HS-27A (cell line): Measurements from ENCODE around the gene CTDSPL.

Experiments used
- DNase-seq: peaks from one replicate; pipeline ENCODE4 v3.0.0-alpha.2; 2012; ENCODE audit warnings: low read depth, missing footprints

Gene CTDSPL

GRCh38 chr3:37891227-37891626, 29.5 kb downstream of the CTDSPL start:
- no peak for DNase-seq

- DNase-seq: no peak
These were observed 31.4 kb downstream of the CTDSPL start for GRCh38 chr3:37892927-37893600.

- DNase-seq: no peak
These were observed 35.1 kb downstream of the CTDSPL start for GRCh38 chr3:37896827-37897226.

GRCh38 chr3:37897763-37898162, 36.1 kb downstream of the CTDSPL start:
- no peak for DNase-seq

- DNase-seq: no peak
These were observed 36.7 kb downstream of the CTDSPL start for GRCh38 chr3:37898424-37898823.

- DNase-seq: no peak
These were observed 37.5 kb downstream of the CTDSPL start for GRCh38 chr3:37899101-37899707.

- DNase-seq: no peak
These were observed 38.1 kb downstream of the CTDSPL start for GRCh38 chr3:37899711-37900306.

GRCh38 chr3:37901721-37902120, 40.0 kb downstream of the CTDSPL start:
- no peak for DNase-seq

GRCh38 chr3:37902674-37903073, 41.0 kb downstream of the CTDSPL start:
- no peak for DNase-seq

- no peak for DNase-seq
These were observed 41.6 kb downstream of the CTDSPL start for GRCh38 chr3:37903320-37903719.

GRCh38 chr3:37903734-37904133, 42.1 kb downstream of the CTDSPL start:
- no peak for DNase-seq

GRCh38 chr3:37904601-37905000, 42.9 kb downstream of the CTDSPL start:
- no peak for DNase-seq

- DNase-seq: no peak
These were observed 43.7 kb downstream of the CTDSPL start for GRCh38 chr3:37905346-37905745.

- DNase-seq: no peak
These were observed 44.5 kb downstream of the CTDSPL start for GRCh38 chr3:37905987-37906674.

GRCh38 chr3:37906734-37907282, 45.1 kb downstream of the CTDSPL start:
- no peak for DNase-seq

- DNase-seq: no peak
These were observed 45.7 kb downstream of the CTDSPL start for GRCh38 chr3:37907371-37907770.

- no peak for DNase-seq
These were observed 46.2 kb downstream of the CTDSPL start for GRCh38 chr3:37907906-37908305.

- DNase-seq: no peak
These were observed 47.6 kb downstream of the CTDSPL start for GRCh38 chr3:37909067-37909911.

- DNase-seq: no peak
These were observed 49.2 kb downstream of the CTDSPL start for GRCh38 chr3:37910671-37911400.

GRCh38 chr3:37912052-37912733, 50.5 kb downstream of the CTDSPL start:
- DNase-seq: no peak
